ENCODE results near the gene CXCL11. TPM values are rescaled to one million over a fixed set of nuclear protein-coding genes. Genes with fewer than 3 reads are reported as not detected.

The CXCL11 gene
- total and polyA plus RNA-seq, 10 of the 15 experiments (the other 5 are each of a cell fraction or from before 2014, with no cell fraction given), result 0.04 TPM; not detected in 9

- Histone ChIP-seq H3K4me3 (no peak overlapping the region), H2AFZ (ENCODE audit: control insufficient read depth, low read depth, low read length) (no peak overlapping the region), H3K79me2 (ENCODE audit: control insufficient read depth, insufficient read depth, low read length) (no peaks in the 10 kb centered on the region), H4K20me1 (ENCODE audit: control insufficient read depth, insufficient read depth) (no peaks in the 10 kb centered on the region), H3K4me2 (ENCODE audit: control insufficient read depth, insufficient read depth) (0 out of 2 replicates have a peak overlapping the region, but pooled peaks have one; percentile 4), H3K9ac (ENCODE audit: control insufficient read depth, insufficient read depth, low read length) (no peak overlapping the region), H3K9me3 (replicated peaks; ENCODE audit: control insufficient read depth, insufficient read depth, low read length) (no peaks in the 10 kb centered on the region), H3K27ac (ENCODE audit: control insufficient read depth, insufficient read depth) (no peak overlapping the region), H3K4me1 (ENCODE audit: control insufficient read depth, insufficient read depth, low read length) (peaks cover 11% of the 10 kb centered on the region; the same call in 1 of the 2 replicates), H3K27me3 (replicated peaks in 1 of 2; ENCODE audit: control insufficient read depth in 2 of 2, insufficient read depth in 2 of 2, low read length in 1 of 2) (no peaks in the 10 kb centered on the region; a peak in 2 of 4 replicates), H3K36me3 (ENCODE audit: control insufficient read depth in 2 of 2, insufficient read depth in 2 of 2, low read length in 1 of 2) (no peaks in the 10 kb centered on the region)
- no peak for DNase-seq (ENCODE audit: low read depth, low spot score)
- ATAC-seq, result no peak
- FAIRE-seq, result no peak
- ChIA-PET CTCF (interaction anchor here (0.9 to 5.4 kb wide), 10 partner anchors 8 to 119 kb away, joined by 3 to 95 read pairs (median 6); partner anchors contain the start of gene SDAD1), POLR2A (interaction anchor here (0.8 to 0.9 kb wide), 2 partner anchors 7 to 86 kb away, joined by 4 to 5 read pairs; partner anchors contain the start of gene NUP54), SMC1A (ENCODE audit: uncharacterized antibody, unreplicated experiment) (interaction anchor here (1.0 to 8.0 kb wide), 11 partner anchors 8 to 153 kb away, joined by 3 to 95 read pairs (median 4); partner anchors contain the start of gene SDAD1), RAD21 (ENCODE audit: unreplicated experiment) (interaction anchor here (0.7 to 2.7 kb wide), 6 partner anchors 8 to 147 kb away, joined by 3 to 27 read pairs (median 6); partner anchors contain the start of gene SDAD1)
- in situ Hi-C loops (cut with MboI), result no loop called here
- no TSS peak for BruUV-seq (replicated peaks)
- 52% methylated on average over 1 of the region's 1 CpG for WGBS (ENCODE audit: insufficient coverage, insufficient replicate concordance, low lambda C conversion rate, missing lambda C conversion rate)
- intact Hi-C loops (cut with micrococcal nuclease; ENCODE audit: unreplicated experiment), result no loop called here
- TF ChIP-seq FOS (IDR thresholded peaks at IDR 0.05; ENCODE audit: borderline replicate concordance, extremely low read depth, insufficient read length), result no peak
- TF ChIP-seq NR2C2 (IDR thresholded peaks at IDR 0.05; ENCODE audit: borderline replicate concordance, control insufficient read depth, insufficient read length, low read depth), result no peak
- TF ChIP-seq RAD21 (IDR thresholded peaks at IDR 0.05; ENCODE audit: insufficient read depth, low read depth, low read length), result no peak
- TF ChIP-seq NFIC (IDR thresholded peaks at IDR 0.05; ENCODE audit: low read depth, low read length), result no peak
- no peak for TF ChIP-seq IKZF1 (conservative IDR thresholded peaks at IDR 0.05)
- no peak for TF ChIP-seq STAT3 (IDR thresholded peaks at IDR 0.05; ENCODE audit: low read depth, low read length)
- no peak for TF ChIP-seq ATF2 (IDR thresholded peaks at IDR 0.05; ENCODE audit: low read length)
- TF ChIP-seq RCOR1 (conservative IDR thresholded peaks at IDR 0.05; ENCODE audit: low read depth, low read length), result no peak
Observed at GRCh38 chr4:76061421-76061820, 25.6 kb upstream of the CXCL11 start.
